Stimulated activated naive CD8-positive, alpha-beta T cell treated with anti-CD3 and anti-CD28 coated beads, Interleukin-15, amount 100 ng/mL, for 72 hours (primary cell): ENCODE measurements around the gene LRRFIP1.

ENCODE experiments used
- ATAC-seq: fragments of 150-1000 bp; cut with Tn5 transposase; 2 replicates; pipeline ENCODE4 v1.10.0; 2021; ENCODE audit warnings: mild to moderate bottlenecking, moderate library complexity
- DNase-seq, 2 donors: peaks; one replicate each; pipeline ENCODE4 v3.0.0; 2021 to 2022
- H3K27ac Mint-ChIP-seq, 2 donors: one replicate each; pipeline ENCODE4 v1.8.0; 2022; ENCODE audit warnings: mild to moderate bottlenecking in 2 of 2, mixed read lengths in 2 of 2, moderate library complexity in 2 of 2
- H3K27me3 Mint-ChIP-seq: one replicate; pipeline ENCODE4 v1.8.0; 2022; ENCODE audit warnings: mixed read lengths
- H3K4me1 Mint-ChIP-seq: one replicate; pipeline ENCODE4 v1.8.0; 2022; ENCODE audit warnings: mild to moderate bottlenecking, mixed read lengths
- H3K4me3 Mint-ChIP-seq, 2 donors: one replicate each; pipeline ENCODE4 v1.8.0; 2022; ENCODE audit warnings: mild to moderate bottlenecking in 2 of 2, mixed read lengths in 2 of 2, moderate library complexity in 1 of 2
- H3K9me3 Mint-ChIP-seq, 2 donors: one replicate each; pipeline ENCODE4 v1.8.0; 2022; ENCODE audit warnings: mixed read lengths in 2 of 2

Gene LRRFIP1

DNA sequence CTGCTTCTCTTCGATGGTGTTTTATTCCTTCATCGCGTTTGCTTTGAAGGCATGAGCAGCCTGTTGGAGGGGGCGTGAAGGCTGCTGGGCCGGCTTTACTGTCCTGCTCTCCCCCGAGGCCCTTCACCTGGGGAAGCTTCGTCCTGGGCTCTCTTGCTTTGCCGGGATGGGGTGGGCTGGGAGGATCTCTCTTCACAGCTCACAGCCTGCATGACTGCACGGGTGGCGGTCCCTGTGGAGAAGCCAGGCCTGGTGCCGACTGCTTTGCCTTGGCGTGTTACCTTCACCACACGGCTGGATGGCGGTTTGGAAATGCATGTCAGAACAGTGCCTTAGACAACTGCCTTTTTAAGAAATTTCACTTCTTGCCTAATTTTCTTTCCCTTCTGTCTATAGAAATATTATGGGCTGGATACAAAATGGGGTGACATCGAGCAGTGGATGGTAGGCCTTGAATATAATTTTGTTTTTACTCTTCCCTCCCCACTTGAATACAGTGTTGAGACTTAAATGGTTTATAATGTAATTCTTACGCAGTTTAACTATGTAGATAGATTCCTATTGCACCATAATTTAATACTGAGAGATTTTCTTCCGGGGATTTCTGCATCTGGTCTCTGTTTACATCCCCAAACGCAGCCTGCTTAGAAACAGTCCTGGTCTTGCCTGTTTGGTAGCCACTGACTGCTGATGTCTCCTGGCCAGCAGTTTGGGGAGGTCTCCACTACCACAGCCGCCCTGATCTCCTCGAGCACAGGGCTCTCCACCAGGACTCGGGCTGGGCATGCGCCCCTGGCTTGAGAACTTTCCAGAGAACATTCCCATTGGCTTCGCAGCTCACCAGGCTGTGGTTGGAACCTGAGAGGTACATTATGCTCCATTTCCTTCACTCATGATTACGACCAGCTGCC is 90.2 kb downstream of the LRRFIP1 start:
- no peak for DNase-seq
- Mint-ChIP-seq H3K9me3 (no peaks in the 10 kb centered on the region), H3K27me3 (no peaks in the 10 kb centered on the region), H3K27ac (no peak overlapping the region), H3K4me1 (peaks cover 53% of the 10 kb centered on the region), H3K4me3 (no peak overlapping the region)
- ATAC-seq, result no peak

DNA sequence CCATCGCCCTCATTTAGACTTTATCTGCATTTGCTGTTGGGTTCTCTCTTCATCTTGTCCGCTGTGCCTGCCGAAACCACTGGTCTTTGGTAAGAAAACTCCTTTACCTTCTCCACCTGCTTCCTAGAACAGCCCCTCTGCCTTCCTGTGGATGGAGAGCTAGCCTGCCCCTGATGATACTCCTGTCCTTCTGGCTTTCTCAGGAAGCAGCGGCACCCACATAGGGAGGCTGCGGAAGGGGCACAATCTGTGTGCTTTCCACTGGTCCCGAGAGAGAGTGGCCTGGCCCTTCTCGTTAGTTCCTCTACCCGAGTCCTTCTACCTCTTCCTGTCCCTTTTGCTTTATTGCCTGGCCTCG is 90.9 kb downstream of the LRRFIP1 start:
- no peak for ATAC-seq
- no peaks in the 10 kb centered on the region for H3K9me3 Mint-ChIP-seq
- H3K4me3 Mint-ChIP-seq, result no peak overlapping the region
- no peak overlapping the region for H3K27ac Mint-ChIP-seq
- peaks cover 51% of the 10 kb centered on the region for H3K4me1 Mint-ChIP-seq
- DNase-seq, result no peak
- H3K27me3 Mint-ChIP-seq, result no peaks in the 10 kb centered on the region

DNA sequence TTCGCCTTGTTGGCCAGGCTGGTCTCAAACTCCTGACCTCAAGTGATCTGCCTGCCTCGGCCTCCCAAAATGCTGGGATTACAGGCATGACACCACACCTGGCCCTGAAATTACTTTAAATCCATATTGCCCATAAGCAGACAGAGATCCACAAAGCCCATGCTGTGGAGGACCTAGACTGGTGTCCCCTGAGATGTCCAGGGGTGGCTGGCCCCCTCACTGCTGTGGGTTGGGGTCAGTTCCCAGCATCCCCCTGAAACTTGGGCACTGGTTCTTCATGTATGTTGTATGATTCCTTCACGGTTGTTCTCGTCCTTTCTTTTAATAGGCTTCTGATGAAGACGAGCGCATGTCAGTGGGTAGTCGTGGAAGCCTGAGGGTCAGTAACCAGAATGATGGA is 93.1 kb downstream of the LRRFIP1 start:
- H3K9me3 Mint-ChIP-seq, result no peaks in the 10 kb centered on the region
- H3K27me3 Mint-ChIP-seq, result no peaks in the 10 kb centered on the region
- no peak overlapping the region for H3K4me3 Mint-ChIP-seq
- H3K27ac Mint-ChIP-seq, result no peak overlapping the region
- no peak for ATAC-seq
- DNase-seq, result no peak
- peaks cover 43% of the 10 kb centered on the region for H3K4me1 Mint-ChIP-seq

DNA sequence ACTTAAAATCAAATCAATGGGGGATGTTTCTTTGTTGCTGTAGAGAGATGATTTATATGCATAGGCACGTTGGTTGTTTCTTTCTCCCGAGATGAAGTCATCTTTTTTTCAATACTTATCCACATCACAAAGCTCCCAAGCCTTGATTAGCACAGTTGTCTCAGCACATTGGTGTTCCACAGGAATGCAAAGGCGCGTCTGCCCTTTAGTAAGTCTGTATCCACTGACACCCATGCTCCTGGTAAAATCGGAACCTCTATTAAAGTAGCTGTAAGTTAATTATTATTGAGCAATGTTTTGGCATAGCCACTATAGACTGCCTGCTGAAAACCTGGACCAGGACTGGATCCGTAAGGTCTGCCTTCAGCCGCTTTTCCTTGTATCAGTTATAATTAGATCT is 93.6 kb downstream of the LRRFIP1 start:
- ATAC-seq (no peak), DNase-seq (no peak)
- Mint-ChIP-seq H3K4me1 (peaks cover 41% of the 10 kb centered on the region), H3K4me3 (no peak overlapping the region), H3K27me3 (no peaks in the 10 kb centered on the region), H3K9me3 (no peaks in the 10 kb centered on the region), H3K27ac (no peak overlapping the region)

DNA sequence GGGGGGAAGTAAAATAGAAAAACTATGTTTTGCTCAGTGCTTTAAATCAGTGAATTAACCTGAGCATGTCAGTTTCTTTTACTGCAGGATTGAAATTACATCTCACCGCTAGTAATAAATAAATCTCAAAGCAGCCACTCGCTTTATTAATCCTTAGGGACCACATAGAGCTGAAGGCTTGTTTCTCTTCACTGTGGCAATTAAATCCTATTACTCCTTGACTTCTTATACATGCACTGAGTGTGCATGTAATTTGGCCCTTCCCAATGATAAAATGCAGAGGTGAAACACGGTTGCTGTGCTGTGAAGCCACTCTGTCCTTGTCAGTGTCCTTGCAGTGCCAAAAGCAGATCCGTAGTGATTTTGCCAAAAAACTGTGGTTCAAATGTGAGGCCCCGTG is 94.1 kb downstream of the LRRFIP1 start:
- H3K27ac Mint-ChIP-seq, result no peak overlapping the region
- DNase-seq (no peak), ATAC-seq (no peak)
- H3K4me3 Mint-ChIP-seq, result no peak overlapping the region
- H3K9me3 Mint-ChIP-seq, result no peaks in the 10 kb centered on the region
- no peaks in the 10 kb centered on the region for H3K27me3 Mint-ChIP-seq
- peaks cover 43% of the 10 kb centered on the region for H3K4me1 Mint-ChIP-seq

DNA sequence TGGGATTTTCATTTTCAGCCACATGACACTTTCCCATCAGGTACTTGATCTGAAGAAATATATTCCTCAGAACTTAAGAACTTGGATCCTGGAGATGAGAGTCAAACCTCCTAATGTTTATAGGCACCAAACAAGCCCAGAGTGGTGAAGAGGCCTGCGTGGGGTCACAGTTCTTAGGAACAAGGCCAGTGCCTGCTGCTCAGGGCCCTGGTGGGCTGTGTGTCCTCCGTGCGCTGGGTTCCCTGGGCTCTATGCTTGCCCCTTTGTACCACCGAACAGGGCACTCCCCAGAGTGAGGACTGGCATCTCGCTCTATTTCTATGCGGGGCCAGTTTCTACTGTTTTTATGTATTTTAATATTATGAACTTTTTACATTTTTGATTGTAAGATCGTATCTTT is 95.2 kb downstream of the LRRFIP1 start:
- ATAC-seq, result no peak
- no peaks in the 10 kb centered on the region for H3K9me3 Mint-ChIP-seq
- DNase-seq, result no peak
- peak overlapping the region in 1 of 2 donors; percentile 31 for H3K27ac Mint-ChIP-seq
- H3K27me3 Mint-ChIP-seq, result no peaks in the 10 kb centered on the region
- H3K4me1 Mint-ChIP-seq, result peaks cover 48% of the 10 kb centered on the region
- no peak overlapping the region for H3K4me3 Mint-ChIP-seq

DNA sequence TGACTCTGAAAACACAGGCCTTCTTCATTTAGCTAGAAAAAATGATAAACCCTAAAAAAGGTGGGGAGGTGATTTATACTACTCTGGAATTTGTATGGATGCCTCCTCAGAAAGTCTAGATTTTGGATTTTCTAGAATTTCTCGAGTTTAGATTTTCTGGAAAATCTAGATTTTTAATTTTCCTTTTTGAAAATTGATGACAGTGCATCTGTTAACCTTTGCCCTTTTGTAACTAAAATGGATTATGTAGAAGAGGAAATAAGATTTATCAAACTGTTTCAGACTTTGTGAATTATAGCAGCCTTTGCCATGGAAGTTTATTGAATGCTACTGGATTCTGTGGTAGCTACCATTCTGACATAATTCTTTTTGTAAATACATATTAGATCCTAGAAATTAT is 95.6 kb downstream of the LRRFIP1 start:
- ATAC-seq (no peak), DNase-seq (no peak)
- no peaks in the 10 kb centered on the region for H3K9me3 Mint-ChIP-seq
- H3K4me1 Mint-ChIP-seq, result peaks cover 45% of the 10 kb centered on the region
- H3K27me3 Mint-ChIP-seq, result no peaks in the 10 kb centered on the region
- no peak overlapping the region for H3K27ac Mint-ChIP-seq
- no peak overlapping the region for H3K4me3 Mint-ChIP-seq

DNA sequence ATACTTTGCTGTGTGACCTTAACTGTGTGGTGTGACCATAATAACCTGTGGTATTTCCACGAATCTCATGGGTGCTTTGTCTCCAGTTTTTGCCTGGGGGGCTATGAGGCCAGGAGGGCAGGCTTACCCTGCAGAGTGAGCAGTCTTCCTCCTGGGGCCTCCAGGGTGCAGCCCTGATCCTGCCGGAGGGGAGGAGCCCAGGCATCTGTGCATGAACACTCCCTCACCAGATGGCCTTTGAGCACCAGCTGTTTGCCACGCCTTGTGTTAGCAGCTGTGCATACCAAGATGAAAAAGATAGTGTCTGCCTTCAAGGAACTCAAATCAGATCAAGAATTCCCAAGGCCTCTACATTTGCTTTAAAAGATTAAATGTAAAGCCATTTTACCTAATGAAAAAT is 96.2 kb downstream of the LRRFIP1 start:
- Mint-ChIP-seq H3K4me3 (no peak overlapping the region), H3K27ac (no peak overlapping the region), H3K4me1 (peaks cover 40% of the 10 kb centered on the region), H3K9me3 (no peaks in the 10 kb centered on the region), H3K27me3 (no peaks in the 10 kb centered on the region)
- DNase-seq, result no peak
- no peak for ATAC-seq

DNA sequence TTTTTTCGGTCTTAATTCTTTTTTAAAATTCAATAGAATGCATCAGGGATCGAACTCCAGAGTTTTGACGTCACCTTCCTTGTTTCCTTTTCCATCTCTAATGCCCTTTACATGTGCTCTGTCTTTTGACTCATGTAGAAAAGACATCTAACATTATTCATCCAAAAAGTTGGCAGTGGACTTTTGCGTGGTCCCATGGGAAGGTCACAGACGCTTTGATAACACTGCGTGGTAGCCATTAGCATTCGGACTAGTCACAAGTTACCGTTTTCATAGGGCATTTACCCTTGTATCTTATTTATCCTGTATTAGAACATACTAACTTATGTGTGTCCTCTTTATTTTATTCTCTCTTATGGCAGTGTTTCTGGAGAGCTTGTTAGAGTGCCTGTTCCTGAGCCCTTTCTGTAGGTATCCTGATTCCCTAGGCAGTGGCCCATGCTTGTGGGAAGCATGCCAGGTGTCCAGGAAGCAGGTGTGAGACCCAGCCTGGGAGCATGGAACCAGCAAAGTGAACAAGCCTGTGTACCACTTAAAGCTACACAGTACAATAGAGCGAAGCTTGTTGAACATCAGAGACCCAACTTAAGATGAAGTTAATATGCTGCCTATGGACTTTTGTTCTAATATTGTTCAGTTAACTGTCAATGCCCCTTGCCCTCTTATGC is 97.6 kb downstream of the LRRFIP1 start:
- no peak for DNase-seq
- ATAC-seq, result no peak
- Mint-ChIP-seq H3K27ac (peak overlapping the region in 1 of 2 donors; percentile 82), H3K27me3 (no peaks in the 10 kb centered on the region), H3K4me1 (peaks cover 51% of the 10 kb centered on the region), H3K4me3 (no peak overlapping the region), H3K9me3 (no peaks in the 10 kb centered on the region)

DNA sequence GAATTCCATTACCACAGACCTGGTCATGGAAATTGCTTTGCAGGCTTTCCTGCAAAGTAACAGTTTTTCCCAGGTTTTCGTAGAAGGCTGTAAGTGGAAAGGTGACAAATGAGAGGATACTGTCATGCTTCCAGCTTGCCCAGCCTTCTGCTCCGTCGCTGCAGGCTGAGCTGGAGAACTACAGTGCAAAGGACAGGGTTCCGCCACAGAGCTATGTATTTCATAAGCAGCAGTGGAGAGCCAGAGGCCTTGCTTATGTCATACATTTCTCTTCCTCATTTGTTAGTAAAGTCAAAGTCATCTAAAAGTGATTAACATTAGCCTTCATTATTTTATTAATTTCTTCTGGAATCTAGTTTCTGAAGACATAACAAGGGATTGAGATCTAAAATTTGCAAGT is 98.3 kb downstream of the LRRFIP1 start:
- DNase-seq (no peak), ATAC-seq (no peak)
- H3K9me3 Mint-ChIP-seq, result no peaks in the 10 kb centered on the region
- H3K4me1 Mint-ChIP-seq, result peaks cover 58% of the 10 kb centered on the region
- no peaks in the 10 kb centered on the region for H3K27me3 Mint-ChIP-seq
- no peak overlapping the region for H3K4me3 Mint-ChIP-seq
- H3K27ac Mint-ChIP-seq, result no peak overlapping the region

DNA sequence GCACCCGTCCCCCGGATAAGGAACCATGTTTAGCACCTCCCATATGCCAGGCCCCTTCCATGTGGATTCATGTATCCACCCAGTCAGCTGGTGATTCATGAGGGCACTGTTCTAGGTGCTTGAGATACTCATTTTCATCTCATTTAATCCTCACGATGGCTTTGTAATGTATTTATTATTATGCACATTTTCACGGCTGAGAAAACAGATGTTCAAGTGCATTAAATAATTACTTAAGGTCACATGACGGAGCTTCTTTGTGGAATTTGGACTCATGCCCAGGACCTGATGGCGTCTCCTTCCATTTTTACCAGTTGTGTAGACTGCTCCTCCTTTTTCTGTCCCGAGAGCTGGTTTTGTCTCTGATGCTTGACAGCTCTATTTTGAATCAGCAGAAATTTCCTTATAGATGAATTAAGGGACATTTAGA is 99.0 kb downstream of the LRRFIP1 start:
- Mint-ChIP-seq H3K9me3 (no peaks in the 10 kb centered on the region), H3K4me3 (no peak overlapping the region), H3K27me3 (no peaks in the 10 kb centered on the region), H3K4me1 (peaks cover 65% of the 10 kb centered on the region), H3K27ac (no peak overlapping the region)
- DNase-seq (no peak), ATAC-seq (no peak)

DNA sequence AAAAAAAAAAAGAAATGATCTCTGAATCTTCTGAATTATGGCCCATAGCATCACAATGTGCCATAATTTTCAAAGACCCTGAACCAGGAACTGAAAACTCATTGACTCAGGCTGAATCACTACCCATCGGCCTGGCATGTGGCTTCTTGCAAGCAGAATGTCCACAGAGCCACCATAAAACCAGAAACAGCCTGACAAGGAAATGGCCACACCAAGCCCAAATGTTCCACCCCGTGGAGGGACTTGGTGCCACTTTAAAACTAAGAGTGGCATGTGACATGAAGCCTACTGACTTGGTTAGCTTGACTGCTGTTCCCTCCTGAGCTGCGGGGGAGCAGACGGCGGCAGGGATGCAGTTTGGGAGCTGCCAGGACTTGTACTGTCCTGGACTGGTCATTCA is 100.0 kb downstream of the LRRFIP1 start:
- Mint-ChIP-seq H3K4me1 (peaks cover 67% of the 10 kb centered on the region), H3K9me3 (no peaks in the 10 kb centered on the region), H3K4me3 (no peak overlapping the region), H3K27ac (no peak overlapping the region), H3K27me3 (no peaks in the 10 kb centered on the region)
- DNase-seq, result no peak
- ATAC-seq, result no peak

DNA sequence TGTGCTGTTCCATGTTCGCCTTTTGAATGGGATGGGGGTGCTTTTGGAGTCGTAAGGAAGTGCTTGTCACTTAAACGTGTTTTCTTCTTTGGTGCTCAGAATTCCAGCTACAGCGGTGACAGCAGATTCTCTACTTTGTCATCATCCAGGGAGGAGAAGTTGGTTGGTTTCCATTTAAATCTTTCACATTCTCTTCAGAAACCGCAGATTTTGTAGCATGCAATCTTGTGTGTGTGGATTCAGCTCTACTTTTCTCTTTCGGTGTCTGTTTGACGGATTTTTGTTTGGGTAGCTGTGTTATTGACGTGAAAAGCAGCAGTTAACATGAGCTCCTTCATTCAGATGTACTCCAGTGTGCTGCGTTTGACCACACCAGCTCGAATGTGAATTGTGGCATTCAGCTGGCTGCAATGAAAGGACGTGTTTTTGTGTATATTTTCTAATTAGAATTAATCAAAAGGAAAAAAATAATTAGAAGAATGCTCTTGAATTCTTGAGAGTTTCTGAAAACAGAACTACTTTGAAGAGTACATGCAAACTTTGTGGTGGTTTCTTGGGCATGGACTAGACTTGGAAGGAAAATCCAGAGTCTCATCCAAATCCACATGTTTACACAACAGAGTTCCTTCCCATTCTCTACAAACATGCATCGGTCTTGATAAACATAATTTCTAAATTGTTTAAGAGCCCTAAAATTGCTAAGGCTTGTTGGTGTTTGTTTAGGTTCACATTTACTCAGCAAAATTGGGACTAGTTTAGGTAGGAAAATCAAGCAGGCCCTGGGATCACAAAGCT is 102.5 kb downstream of the LRRFIP1 start:
- ATAC-seq, result no peak
- Mint-ChIP-seq H3K4me3 (peak overlapping the region; percentile 29 to 35), H3K27ac (peak overlapping the region; percentile 32 to 88), H3K4me1 (peaks cover 66% of the 10 kb centered on the region), H3K27me3 (no peaks in the 10 kb centered on the region), H3K9me3 (no peaks in the 10 kb centered on the region)
- no peak for DNase-seq

DNA sequence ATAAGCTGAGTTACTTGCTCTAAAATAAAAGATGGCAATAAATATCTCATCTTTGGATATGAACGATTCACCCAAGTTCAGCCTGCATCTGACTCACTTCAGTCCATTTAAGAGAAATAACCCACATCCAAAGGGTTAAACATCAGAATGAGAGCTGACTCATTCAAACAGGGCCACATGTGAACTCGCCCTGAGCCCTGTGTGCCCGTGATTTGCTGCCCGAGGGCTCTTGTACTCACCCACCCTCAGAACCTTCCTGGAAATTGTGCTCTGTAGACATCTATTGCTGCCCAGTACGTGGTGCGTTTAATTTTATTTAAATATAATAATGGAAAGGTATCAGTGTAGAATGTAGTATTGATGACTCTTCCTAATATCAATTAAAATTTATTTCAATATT is 104.3 kb downstream of the LRRFIP1 start:
- peak overlapping the region; percentile 28 to 40 for H3K27ac Mint-ChIP-seq
- DNase-seq, result peak; percentile 28 to 66
- H3K27me3 Mint-ChIP-seq, result no peaks in the 10 kb centered on the region
- peaks cover 57% of the 10 kb centered on the region for H3K4me1 Mint-ChIP-seq
- peak; percentile 99 for ATAC-seq
- H3K4me3 Mint-ChIP-seq, result peak overlapping the region; percentile 37 to 68
- no peaks in the 10 kb centered on the region for H3K9me3 Mint-ChIP-seq

DNA sequence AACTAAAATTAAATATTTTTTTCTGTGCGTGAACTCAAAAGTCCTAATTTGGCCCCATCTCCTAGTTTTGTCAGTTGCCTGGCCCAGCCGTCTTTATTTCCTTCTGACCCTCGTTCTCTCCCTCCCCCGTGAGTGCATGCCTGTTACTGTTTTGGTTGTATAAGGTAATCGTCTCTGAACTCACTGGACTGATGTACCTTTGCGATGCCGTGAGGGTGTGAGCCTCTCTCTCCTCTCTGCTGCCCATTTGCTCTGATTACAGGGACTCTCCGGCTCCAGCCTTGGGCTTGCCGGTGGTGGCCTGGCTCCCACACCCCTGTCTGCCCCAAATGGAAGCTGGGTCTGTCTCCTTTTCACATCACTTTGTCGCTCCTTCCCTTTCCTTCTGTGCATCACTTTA is 104.7 kb downstream of the LRRFIP1 start:
- peaks cover 56% of the 10 kb centered on the region for H3K4me1 Mint-ChIP-seq
- no peak for ATAC-seq
- H3K4me3 Mint-ChIP-seq, result peak overlapping the region in 1 of 2 donors; percentile 1
- peak overlapping the region; percentile 26 to 57 for H3K27ac Mint-ChIP-seq
- DNase-seq, result no peak
- H3K9me3 Mint-ChIP-seq, result no peaks in the 10 kb centered on the region
- no peaks in the 10 kb centered on the region for H3K27me3 Mint-ChIP-seq
